HFF-Myc (cell line): ENCODE data around the gene TSHR.
"Not testable (repeated sequence)": the region's sequence is repeated elsewhere in the genome, so short reads cannot be mapped to it uniquely, and the experiment has no call there.

Source experiments
- DNase-seq: peaks from one replicate; pipeline ENCODE4 v3.0.0-alpha.2; 2011; ENCODE audit warnings: low read depth; ENCODE audit errors: extremely low read depth
- H3K4me3 ChIP-seq: replicated peaks from 2 replicates; pipeline ENCODE4 v1.5.1; 2011; ENCODE audit warnings: low read depth, mild to moderate bottlenecking, control low read depth, low read length
- TF ChIP-seq, protein P1 (sequence below): IDR thresholded peaks from 2 replicates; pipeline ENCODE4 v1.5.1; 2012; ENCODE audit warnings: mild to moderate bottlenecking, low read depth, low read length, control low read depth; ENCODE audit errors: missing control alignments

TSHR gene

DNA sequence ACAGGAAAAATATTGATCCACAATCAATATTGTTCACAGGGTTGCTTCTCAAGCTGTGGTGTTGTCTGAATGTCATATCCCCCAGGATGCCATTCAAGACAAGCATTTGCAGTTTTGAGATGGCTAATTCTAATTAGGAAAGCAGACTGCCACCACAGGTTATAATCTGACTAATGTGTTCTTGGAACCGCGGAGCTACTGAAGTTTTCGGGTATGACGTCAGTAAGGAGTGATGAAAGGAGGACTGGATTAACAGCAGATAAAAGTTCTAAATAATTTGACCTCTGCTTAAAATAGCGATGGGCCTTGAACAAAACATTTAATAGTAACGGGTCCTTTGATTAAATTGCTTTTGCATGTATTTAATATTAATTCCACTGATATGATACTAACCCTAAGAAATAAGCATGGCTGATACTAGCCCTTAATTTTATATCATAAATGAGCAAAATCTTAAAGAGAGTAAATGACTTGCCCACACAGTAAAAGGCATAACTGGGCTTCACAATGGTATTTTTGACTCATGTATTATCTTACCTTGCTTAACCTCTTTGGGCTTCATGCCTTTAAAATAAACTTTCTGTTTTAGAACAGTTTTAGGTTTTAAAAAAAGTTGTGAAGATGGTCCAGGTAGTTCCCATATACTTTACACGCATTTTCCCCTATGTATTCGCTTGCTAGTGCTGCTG lies 50.3 kb downstream of the TSHR start:
- no peak overlapping the region for H3K4me3 ChIP-seq
- DNase-seq, result no peak
- TF ChIP-seq, protein P1, sequence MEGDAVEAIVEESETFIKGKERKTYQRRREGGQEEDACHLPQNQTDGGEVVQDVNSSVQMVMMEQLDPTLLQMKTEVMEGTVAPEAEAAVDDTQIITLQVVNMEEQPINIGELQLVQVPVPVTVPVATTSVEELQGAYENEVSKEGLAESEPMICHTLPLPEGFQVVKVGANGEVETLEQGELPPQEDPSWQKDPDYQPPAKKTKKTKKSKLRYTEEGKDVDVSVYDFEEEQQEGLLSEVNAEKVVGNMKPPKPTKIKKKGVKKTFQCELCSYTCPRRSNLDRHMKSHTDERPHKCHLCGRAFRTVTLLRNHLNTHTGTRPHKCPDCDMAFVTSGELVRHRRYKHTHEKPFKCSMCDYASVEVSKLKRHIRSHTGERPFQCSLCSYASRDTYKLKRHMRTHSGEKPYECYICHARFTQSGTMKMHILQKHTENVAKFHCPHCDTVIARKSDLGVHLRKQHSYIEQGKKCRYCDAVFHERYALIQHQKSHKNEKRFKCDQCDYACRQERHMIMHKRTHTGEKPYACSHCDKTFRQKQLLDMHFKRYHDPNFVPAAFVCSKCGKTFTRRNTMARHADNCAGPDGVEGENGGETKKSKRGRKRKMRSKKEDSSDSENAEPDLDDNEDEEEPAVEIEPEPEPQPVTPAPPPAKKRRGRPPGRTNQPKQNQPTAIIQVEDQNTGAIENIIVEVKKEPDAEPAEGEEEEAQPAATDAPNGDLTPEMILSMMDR, result no peak

- no peak overlapping the region for H3K4me3 ChIP-seq
- no peak for DNase-seq
- TF ChIP-seq, protein P1, result no peak
These were observed 50.8 kb downstream of the TSHR start for GRCh38 chr14:81006266-81006665.

DNA sequence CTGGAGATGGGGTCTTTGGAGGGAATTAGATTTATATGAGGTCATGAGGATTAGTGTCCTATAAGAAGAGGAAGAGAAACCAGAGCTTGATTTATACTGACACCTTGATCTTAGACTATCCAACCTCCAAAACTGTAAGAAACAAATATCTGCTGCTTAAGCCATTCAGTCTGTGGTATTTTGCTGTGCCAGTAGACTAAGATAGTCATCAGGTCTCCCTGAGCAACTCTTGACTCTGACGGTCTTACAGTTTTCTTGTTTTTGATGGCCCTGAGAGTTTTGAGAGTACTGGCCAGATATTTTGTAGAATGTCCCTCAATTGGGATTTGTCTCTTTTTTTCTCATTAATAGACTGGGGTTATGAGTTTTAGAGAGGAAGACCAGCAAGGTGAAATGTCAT lies 51.7 kb downstream of the TSHR start:
- H3K4me3 ChIP-seq, result no peak overlapping the region
- TF ChIP-seq, protein P1, result no peak
- no peak for DNase-seq

DNA sequence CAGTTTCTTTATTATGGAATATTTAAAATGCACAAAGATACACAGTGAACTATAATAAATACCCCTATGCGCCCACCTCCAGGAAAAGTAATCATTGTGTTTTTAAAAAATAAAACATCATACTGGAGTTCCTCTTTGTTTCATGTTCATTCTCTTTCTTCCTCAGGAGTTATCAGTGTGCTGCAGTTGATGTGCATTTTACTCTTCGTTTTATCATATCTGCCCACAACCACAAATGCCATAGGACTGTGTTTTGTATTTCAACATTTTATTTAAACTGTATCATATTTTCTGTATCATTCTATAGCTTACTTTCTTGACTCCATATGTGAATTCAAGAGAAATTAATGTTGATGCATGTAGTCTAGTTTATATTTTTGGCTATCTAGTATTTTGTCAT lies 53.9 kb downstream of the TSHR start:
- no peak for DNase-seq
- no peak overlapping the region for H3K4me3 ChIP-seq
- TF ChIP-seq, protein P1, result no peak

GRCh38 chr14:81018251-81018650 lies 62.8 kb downstream of the TSHR start:
- H3K4me3 ChIP-seq, result no peak overlapping the region
- no peak for DNase-seq
- TF ChIP-seq, protein P1, result no peak

- TF ChIP-seq, protein P1, result no peak
- H3K4me3 ChIP-seq, result no peak overlapping the region
- no peak for DNase-seq
These were observed 63.3 kb downstream of the TSHR start for GRCh38 chr14:81018684-81019083.

- not testable (repeated sequence) for DNase-seq, H3K4me3 ChIP-seq
These were observed 63.7 kb downstream of the TSHR start for GRCh38 chr14:81019113-81019512.
